HL-60 (cell line): Measurements from ENCODE around the gene INPP4B.

Experiments
- DNase-seq, 2 experiments: peaks; one replicate each; pipeline ENCODE4 v3.0.0-alpha.2; 2010 to 2020; ENCODE audit warnings: low read depth in 1 of 2, low spot score in 1 of 2
- H3K27ac ChIP-seq: fragments of 250-450 bp; sonication (Bioruptor Pico); replicated peaks from 2 replicates; pipeline ENCODE4 v1.5.1; 2020; ENCODE audit warnings: mild to moderate bottlenecking, moderate library complexity
- H3K27me3 ChIP-seq: fragments of 250-450 bp; sonication (Bioruptor Pico); 2 replicates; pipeline ENCODE4 v1.5.1; 2021; ENCODE audit warnings: mild to moderate bottlenecking, moderate library complexity; ENCODE audit not compliant: insufficient read depth, poor library complexity, severe bottlenecking
- H3K4me3 ChIP-seq: replicated peaks from 2 replicates; pipeline ENCODE4 v1.5.1; 2011; ENCODE audit warnings: mild to moderate bottlenecking, control low read depth, low read length; ENCODE audit not compliant: insufficient read depth
- GABPA ChIP-seq: IDR thresholded peaks from 2 replicates; pipeline ENCODE4 v1.6.1; 2012; ENCODE audit warnings: low read depth
- POLR2AphosphoS5 ChIP-seq: IDR thresholded peaks from 2 replicates; pipeline ENCODE4 v1.6.1; 2012; ENCODE audit warnings: low read depth
- SPI1 ChIP-seq: IDR thresholded peaks from 2 replicates; pipeline ENCODE4 v1.6.1; 2012; ENCODE audit warnings: low read depth, mild to moderate bottlenecking, borderline replicate concordance
- TF ChIP-seq, protein P1 (sequence below): IDR thresholded peaks from 2 replicates; pipeline ENCODE4 v1.6.1; 2012; ENCODE audit warnings: low read depth; ENCODE audit not compliant: insufficient replicate concordance
- TF ChIP-seq, protein P2 (sequence below): IDR thresholded peaks from one replicate; pipeline ENCODE4 v1.5.1; 2011; ENCODE audit warnings: low read length, control low read depth, inconsistent platforms; ENCODE audit not compliant: insufficient read depth

The INPP4B gene

DNA sequence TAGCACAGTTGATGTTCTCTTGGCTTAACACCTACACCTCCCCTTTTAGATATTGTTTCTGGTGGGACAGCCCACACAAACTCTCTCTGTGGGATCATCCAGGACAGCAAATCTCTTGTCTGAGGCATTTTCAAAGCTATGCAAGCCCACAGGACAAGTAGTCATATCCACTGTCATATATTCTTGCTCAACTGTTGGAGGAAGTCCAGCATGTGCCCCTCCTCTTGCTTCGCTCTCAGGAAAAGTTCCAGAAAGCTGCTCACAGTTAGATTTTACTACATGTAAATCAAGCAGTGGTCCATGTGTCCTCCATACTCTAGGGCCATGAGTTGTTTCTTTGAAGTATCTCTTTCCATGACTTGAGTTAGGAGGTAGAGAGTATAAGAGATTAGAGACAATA lies 260.7 kb downstream of the INPP4B start:
- TF ChIP-seq POLR2AphosphoS5, result no peak
- TF ChIP-seq, protein P1, sequence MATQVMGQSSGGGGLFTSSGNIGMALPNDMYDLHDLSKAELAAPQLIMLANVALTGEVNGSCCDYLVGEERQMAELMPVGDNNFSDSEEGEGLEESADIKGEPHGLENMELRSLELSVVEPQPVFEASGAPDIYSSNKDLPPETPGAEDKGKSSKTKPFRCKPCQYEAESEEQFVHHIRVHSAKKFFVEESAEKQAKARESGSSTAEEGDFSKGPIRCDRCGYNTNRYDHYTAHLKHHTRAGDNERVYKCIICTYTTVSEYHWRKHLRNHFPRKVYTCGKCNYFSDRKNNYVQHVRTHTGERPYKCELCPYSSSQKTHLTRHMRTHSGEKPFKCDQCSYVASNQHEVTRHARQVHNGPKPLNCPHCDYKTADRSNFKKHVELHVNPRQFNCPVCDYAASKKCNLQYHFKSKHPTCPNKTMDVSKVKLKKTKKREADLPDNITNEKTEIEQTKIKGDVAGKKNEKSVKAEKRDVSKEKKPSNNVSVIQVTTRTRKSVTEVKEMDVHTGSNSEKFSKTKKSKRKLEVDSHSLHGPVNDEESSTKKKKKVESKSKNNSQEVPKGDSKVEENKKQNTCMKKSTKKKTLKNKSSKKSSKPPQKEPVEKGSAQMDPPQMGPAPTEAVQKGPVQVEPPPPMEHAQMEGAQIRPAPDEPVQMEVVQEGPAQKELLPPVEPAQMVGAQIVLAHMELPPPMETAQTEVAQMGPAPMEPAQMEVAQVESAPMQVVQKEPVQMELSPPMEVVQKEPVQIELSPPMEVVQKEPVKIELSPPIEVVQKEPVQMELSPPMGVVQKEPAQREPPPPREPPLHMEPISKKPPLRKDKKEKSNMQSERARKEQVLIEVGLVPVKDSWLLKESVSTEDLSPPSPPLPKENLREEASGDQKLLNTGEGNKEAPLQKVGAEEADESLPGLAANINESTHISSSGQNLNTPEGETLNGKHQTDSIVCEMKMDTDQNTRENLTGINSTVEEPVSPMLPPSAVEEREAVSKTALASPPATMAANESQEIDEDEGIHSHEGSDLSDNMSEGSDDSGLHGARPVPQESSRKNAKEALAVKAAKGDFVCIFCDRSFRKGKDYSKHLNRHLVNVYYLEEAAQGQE, result no peak
- no peak for TF ChIP-seq GABPA
- TF ChIP-seq, protein P2, sequence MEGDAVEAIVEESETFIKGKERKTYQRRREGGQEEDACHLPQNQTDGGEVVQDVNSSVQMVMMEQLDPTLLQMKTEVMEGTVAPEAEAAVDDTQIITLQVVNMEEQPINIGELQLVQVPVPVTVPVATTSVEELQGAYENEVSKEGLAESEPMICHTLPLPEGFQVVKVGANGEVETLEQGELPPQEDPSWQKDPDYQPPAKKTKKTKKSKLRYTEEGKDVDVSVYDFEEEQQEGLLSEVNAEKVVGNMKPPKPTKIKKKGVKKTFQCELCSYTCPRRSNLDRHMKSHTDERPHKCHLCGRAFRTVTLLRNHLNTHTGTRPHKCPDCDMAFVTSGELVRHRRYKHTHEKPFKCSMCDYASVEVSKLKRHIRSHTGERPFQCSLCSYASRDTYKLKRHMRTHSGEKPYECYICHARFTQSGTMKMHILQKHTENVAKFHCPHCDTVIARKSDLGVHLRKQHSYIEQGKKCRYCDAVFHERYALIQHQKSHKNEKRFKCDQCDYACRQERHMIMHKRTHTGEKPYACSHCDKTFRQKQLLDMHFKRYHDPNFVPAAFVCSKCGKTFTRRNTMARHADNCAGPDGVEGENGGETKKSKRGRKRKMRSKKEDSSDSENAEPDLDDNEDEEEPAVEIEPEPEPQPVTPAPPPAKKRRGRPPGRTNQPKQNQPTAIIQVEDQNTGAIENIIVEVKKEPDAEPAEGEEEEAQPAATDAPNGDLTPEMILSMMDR, result no peak
- TF ChIP-seq SPI1, result no peak
- DNase-seq, result no peak

DNA sequence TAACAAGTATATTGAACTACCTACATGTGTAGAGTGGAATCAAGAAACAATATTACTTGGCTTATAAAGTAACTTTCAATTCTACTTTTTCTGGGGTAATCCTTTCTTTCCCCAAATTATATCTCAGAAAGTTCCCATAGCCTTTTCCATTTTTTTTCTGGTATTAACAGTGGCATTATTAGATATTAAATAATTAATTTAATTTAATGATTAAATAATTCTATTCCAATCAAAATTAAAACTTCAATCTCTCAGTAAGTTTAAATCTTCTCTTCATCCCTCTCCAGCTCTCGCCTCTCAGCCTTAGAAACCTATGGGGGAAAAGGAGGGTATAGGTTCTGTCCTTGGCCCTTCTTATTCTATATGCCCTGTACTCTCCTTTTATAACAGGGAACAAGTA lies 262.4 kb downstream of the INPP4B start:
- Histone ChIP-seq H3K4me3 (no peak overlapping the region), H3K27ac (no peak overlapping the region), H3K27me3 (no peaks in the 10 kb centered on the region)
- no peak for DNase-seq
- TF ChIP-seq GABPA (no peak), POLR2AphosphoS5 (no peak), SPI1 (no peak)
- TF ChIP-seq, protein P2, result no peak
- TF ChIP-seq, protein P1, result no peak

More for the DNA sequence above, 260.7 kb downstream of the INPP4B start:
- no peak overlapping the region for H3K4me3 ChIP-seq
- no peaks in the 10 kb centered on the region for H3K27me3 ChIP-seq
- H3K27ac ChIP-seq, result no peak overlapping the region

DNA sequence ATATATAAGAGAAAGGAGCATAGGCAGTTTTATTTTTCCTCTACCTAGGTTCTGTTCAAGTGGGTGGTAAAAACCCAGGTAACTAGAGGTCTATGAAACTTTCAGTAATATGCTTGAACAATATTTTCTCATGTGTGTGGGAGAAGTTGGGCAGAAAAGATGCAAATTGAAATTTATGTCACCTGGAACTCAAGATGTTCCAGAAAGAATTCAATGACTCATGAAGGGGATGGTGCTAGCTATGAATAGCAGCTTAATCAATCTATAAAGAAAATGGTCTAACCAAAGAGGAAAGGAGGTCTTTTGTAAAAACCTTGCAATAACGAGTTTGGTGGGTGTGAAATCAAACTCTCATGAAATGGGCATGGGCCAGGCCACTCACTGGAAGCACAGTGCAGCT lies 263.8 kb downstream of the INPP4B start:
- TF ChIP-seq, protein P1, result no peak
- no peak overlapping the region for H3K4me3 ChIP-seq
- H3K27ac ChIP-seq, result no peak overlapping the region
- no peaks in the 10 kb centered on the region for H3K27me3 ChIP-seq
- no peak for DNase-seq

DNA sequence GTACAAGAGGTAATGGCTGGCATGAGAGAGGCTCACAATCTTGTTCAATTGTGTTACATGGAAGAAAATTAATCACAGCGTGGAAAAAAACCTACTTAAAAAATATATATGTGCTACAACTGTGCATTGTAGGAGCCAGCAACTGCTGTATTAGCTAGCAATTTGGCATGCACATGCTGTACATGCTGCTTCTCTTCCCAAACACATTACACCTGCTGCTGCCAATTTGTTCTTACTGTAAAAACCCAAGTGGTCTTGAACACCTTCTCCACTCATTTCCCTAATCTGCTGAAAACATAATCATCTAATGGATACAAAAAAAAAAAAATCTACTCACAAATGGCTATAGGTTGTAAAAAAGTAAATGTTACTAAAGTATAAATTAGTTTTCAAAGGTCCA lies 264.2 kb downstream of the INPP4B start:
- no peak for DNase-seq

More for the DNA sequence above, 264.2 kb downstream of the INPP4B start:
- Histone ChIP-seq H3K27ac (no peak overlapping the region), H3K4me3 (no peak overlapping the region), H3K27me3 (no peaks in the 10 kb centered on the region)
- no peak for TF ChIP-seq POLR2AphosphoS5
- TF ChIP-seq, protein P1, result no peak
- TF ChIP-seq GABPA, result no peak
- TF ChIP-seq SPI1, result no peak
- TF ChIP-seq, protein P2, result no peak
